Measurements from ENCODE around the gene KY. TPM values are rescaled to one million over a fixed set of nuclear protein-coding genes. Genes with fewer than 3 reads are reported as not detected.

The KY gene
- total and polyA plus RNA-seq, 4 donors = 0.06 to 0.21 (median 0.15) TPM; not detected in 1

- no peak overlapping the region for H3K9ac ChIP-seq (ENCODE audit: insufficient read depth in 1 of 2, low read length in 2 of 2)
- H3K27ac ChIP-seq (ENCODE audit: low read depth in 1 of 2, low read length in 1 of 2) = no peak overlapping the region
- peaks cover 0 to 5% (median 0%) of the 10 kb centered on the region in 5 donors for H3K4me1 ChIP-seq (ENCODE audit: control insufficient read depth in 5 of 5, insufficient read depth in 5 of 5, low read length in 5 of 5)
- H3K4me3 ChIP-seq = no peak overlapping the region
- TF ChIP-seq CTCF (IDR thresholded peaks at IDR 0.05; ENCODE audit: control extremely low read depth, extremely low read depth) = no peak
- no peaks in the 10 kb centered on the region for H3K36me3 ChIP-seq (ENCODE audit: control insufficient read depth in 4 of 4, insufficient read depth in 4 of 4, low read length in 4 of 4)
- H3K27me3 ChIP-seq (ENCODE audit: control insufficient read depth in 3 of 3, insufficient read depth in 3 of 3, low read length in 2 of 3) = no peaks in the 10 kb centered on the region
- no peaks in the 10 kb centered on the region for H3K9me3 ChIP-seq (ENCODE audit: control insufficient read depth in 4 of 4, insufficient read depth in 3 of 4, low read length in 3 of 4)
- DNase-seq (no peak), ATAC-seq (ENCODE audit: insufficient read depth, low FRiP score) (no peak)
Measured at GRCh38 chr3:134694466-134694865, 43.6 kb upstream of the KY start.

- WGBS, 2 donors = 76 to 85% methylated on average over 7 of the region's 7 CpGs
- Histone ChIP-seq H3K9ac (ENCODE audit: insufficient read depth in 1 of 2, low read length in 2 of 2) (no peak overlapping the region), H3K36me3 (ENCODE audit: control insufficient read depth in 4 of 4, insufficient read depth in 4 of 4, low read length in 4 of 4) (no peaks in the 10 kb centered on the region), H3K9me3 (ENCODE audit: control insufficient read depth in 4 of 4, insufficient read depth in 3 of 4, low read length in 3 of 4) (no peaks in the 10 kb centered on the region), H3K27ac (ENCODE audit: low read depth in 1 of 2, low read length in 1 of 2) (no peak overlapping the region), H3K4me1 (ENCODE audit: control insufficient read depth in 5 of 5, insufficient read depth in 5 of 5, low read length in 5 of 5) (peaks cover 0 to 5% (median 0%) of the 10 kb centered on the region in 5 donors), H3K27me3 (ENCODE audit: control insufficient read depth in 3 of 3, insufficient read depth in 3 of 3, low read length in 2 of 3) (peaks cover 0 to under 1% (median 0%) of the 10 kb centered on the region in 3 donors), H3K4me3 (no peak overlapping the region)
- DNase-seq = no peak
- no peak for ATAC-seq (ENCODE audit: insufficient read depth, low FRiP score)
- no peak for TF ChIP-seq CTCF (IDR thresholded peaks at IDR 0.05; ENCODE audit: control extremely low read depth, extremely low read depth)
Measured at GRCh38 chr3:134693804-134694203, 43.0 kb upstream of the KY start.

GRCh38 chr3:134693226-134693625 is 42.4 kb upstream of the KY start:
- Histone ChIP-seq H3K9ac (ENCODE audit: insufficient read depth in 1 of 2, low read length in 2 of 2) (no peak overlapping the region), H3K4me1 (ENCODE audit: control insufficient read depth in 5 of 5, insufficient read depth in 5 of 5, low read length in 5 of 5) (peaks cover 0 to 5% (median 0%) of the 10 kb centered on the region in 5 donors), H3K27ac (ENCODE audit: low read depth in 1 of 2, low read length in 1 of 2) (no peak overlapping the region), H3K27me3 (ENCODE audit: control insufficient read depth in 3 of 3, insufficient read depth in 3 of 3, low read length in 2 of 3) (peaks cover 0 to 3% (median 0%) of the 10 kb centered on the region in 3 donors), H3K4me3 (no peak overlapping the region), H3K36me3 (ENCODE audit: control insufficient read depth in 4 of 4, insufficient read depth in 4 of 4, low read length in 4 of 4) (no peaks in the 10 kb centered on the region), H3K9me3 (ENCODE audit: control insufficient read depth in 4 of 4, insufficient read depth in 3 of 4, low read length in 3 of 4) (no peaks in the 10 kb centered on the region)
- DNase-seq (no peak), ATAC-seq (ENCODE audit: insufficient read depth, low FRiP score) (no peak)
- WGBS, 2 donors = 73 to 80% methylated on average over 4 of the region's 4 CpGs
- TF ChIP-seq CTCF (IDR thresholded peaks at IDR 0.05; ENCODE audit: control extremely low read depth, extremely low read depth) = no peak

- Histone ChIP-seq H3K4me1 (ENCODE audit: control insufficient read depth in 5 of 5, insufficient read depth in 5 of 5, low read length in 5 of 5) (peaks cover 0 to 5% (median 0%) of the 10 kb centered on the region in 5 donors), H3K9ac (ENCODE audit: insufficient read depth in 1 of 2, low read length in 2 of 2) (no peak overlapping the region), H3K36me3 (ENCODE audit: control insufficient read depth in 4 of 4, insufficient read depth in 4 of 4, low read length in 4 of 4) (no peaks in the 10 kb centered on the region), H3K27ac (ENCODE audit: low read depth in 1 of 2, low read length in 1 of 2) (no peak overlapping the region), H3K9me3 (ENCODE audit: control insufficient read depth in 4 of 4, insufficient read depth in 3 of 4, low read length in 3 of 4) (peaks cover 0 to 3% (median 0%) of the 10 kb centered on the region in 4 donors), H3K4me3 (no peak overlapping the region), H3K27me3 (ENCODE audit: control insufficient read depth in 3 of 3, insufficient read depth in 3 of 3, low read length in 2 of 3) (peaks cover 0 to 3% (median 0%) of the 10 kb centered on the region in 3 donors)
- WGBS, 2 donors = 24 to 40% methylated on average over 1 of the region's 1 CpG
- TF ChIP-seq CTCF (IDR thresholded peaks at IDR 0.05; ENCODE audit: control extremely low read depth, extremely low read depth) = no peak
- no peak for DNase-seq
- ATAC-seq (ENCODE audit: insufficient read depth, low FRiP score) = no peak
Measured at GRCh38 chr3:134690226-134690625, 39.4 kb upstream of the KY start.

Data from lung (tissue), 12 donors.